IMR-90 (cell line): ENCODE results near the gene TRIM66. TPM values are rescaled to one million over a fixed set of nuclear protein-coding genes. Genes with fewer than 3 reads are reported as not detected.

Experiments
- ATAC-seq: fragments of 200-7000 bp; cut with Tn5 transposase; 2 replicates; pipeline ENCODE4 v1.9.1; 2020; ENCODE audit warnings: low read depth, mild to moderate bottlenecking, moderate library complexity
- BruUV-seq: library from RNA; stranded (reverse); fragments of 400-500 nt; replicated peaks from 2 replicates; lab custom pipeline; 2021; lab: Mats Ljungman, UMichigan
- CTCF ChIA-PET: fragments of 300-600 bp; formaldehyde crosslinking; extraction: SDS; loops from one replicate; lab custom pipeline; 2021; ENCODE audit warnings: antibody characterized with exemption; lab: Yijun Ruan, JAX
- POLR2A ChIA-PET: fragments of 300-600 bp; sonication (Branson Sonifier 250); formaldehyde crosslinking; loops from one replicate; lab custom pipeline; 2022; ENCODE audit warnings: antibody characterized with exemption; ENCODE audit not compliant: unreplicated experiment; lab: Charles Lee
- DNase-seq: peaks from one replicate; pipeline ENCODE4 v3.0.0; 2013
- H2AFZ ChIP-seq: replicated peaks from 2 replicates; pipeline ENCODE3; 2013; ENCODE audit warnings: low read length, mild to moderate bottlenecking; ENCODE audit not compliant: poor library complexity
- H2AK5ac ChIP-seq: 2 replicates; pipeline ENCODE4 v1.6.1; 2013; ENCODE audit warnings: low read depth, low read length, inconsistent platforms
- H2AK9ac ChIP-seq: replicated peaks from 2 replicates; pipeline ENCODE3; 2013; ENCODE audit warnings: mild to moderate bottlenecking, low read depth, low read length, moderate library complexity; ENCODE audit not compliant: poor library complexity
- H2BK120ac ChIP-seq: 2 replicates; pipeline ENCODE4 v1.6.1; 2013; ENCODE audit warnings: low read depth, low read length, inconsistent platforms
- H2BK15ac ChIP-seq: 3 replicates; pipeline ENCODE4 v1.6.1; 2013; ENCODE audit warnings: low read depth, low read length, inconsistent platforms
- H2BK20ac ChIP-seq: 2 replicates; pipeline ENCODE4 v1.6.1; 2013; ENCODE audit warnings: low read depth, mild to moderate bottlenecking, inconsistent platforms, low read length, moderate library complexity
- H2BK5ac ChIP-seq: 2 replicates; pipeline ENCODE4 v1.6.1; 2013; ENCODE audit warnings: mild to moderate bottlenecking, low read depth, low read length, inconsistent platforms; ENCODE audit not compliant: poor library complexity, severe bottlenecking
- H3K14ac ChIP-seq: replicated peaks from 2 replicates; pipeline ENCODE4 v1.6.1; 2013; ENCODE audit warnings: low read depth, low read length, inconsistent platforms
- H3K18ac ChIP-seq: 2 replicates; pipeline ENCODE4 v1.6.1; 2013; ENCODE audit warnings: low read depth, low read length, control low read depth
- H3K23ac ChIP-seq: 2 replicates; pipeline ENCODE4 v1.6.1; 2013; ENCODE audit warnings: low read depth, low read length, inconsistent platforms
- H3K27ac ChIP-seq: 2 replicates; pipeline ENCODE4 v1.5.1; 2013; ENCODE audit warnings: mild to moderate bottlenecking, control low read depth, low read length; ENCODE audit not compliant: insufficient read depth
- H3K27me3 ChIP-seq: 2 replicates; pipeline ENCODE4 v1.6.1; 2013; ENCODE audit warnings: low read length; ENCODE audit not compliant: control insufficient read depth, insufficient read depth
- H3K36me3 ChIP-seq: 2 replicates; pipeline ENCODE4 v1.6.1; 2013; ENCODE audit warnings: low read length, mixed read lengths; ENCODE audit not compliant: control insufficient read depth, insufficient read depth
- H3K4ac ChIP-seq: 2 replicates; pipeline ENCODE4 v1.6.1; 2013; ENCODE audit warnings: low read depth, low read length, inconsistent platforms
- H3K4me1 ChIP-seq: 2 replicates; pipeline ENCODE4 v1.6.1; 2013; ENCODE audit warnings: low read length, mixed read lengths; ENCODE audit not compliant: control insufficient read depth, insufficient read depth
- H3K4me2 ChIP-seq: 2 replicates; pipeline ENCODE4 v1.6.1; 2013; ENCODE audit warnings: low read depth, mild to moderate bottlenecking, control low read depth, low read length, moderate library complexity
- H3K4me3 ChIP-seq: 2 replicates; pipeline ENCODE4 v1.5.1; 2013; ENCODE audit warnings: low read depth, mild to moderate bottlenecking, control low read depth, low read length, moderate library complexity; ENCODE audit not compliant: insufficient read depth
- H3K56ac ChIP-seq: 2 replicates; pipeline ENCODE4 v1.6.1; 2013; ENCODE audit warnings: low read length, inconsistent platforms; ENCODE audit not compliant: insufficient read depth; ENCODE audit errors: extremely low read depth
- H3K79me1 ChIP-seq, 2 experiments: 2 replicates each; pipeline ENCODE4 v1.6.1; 2013; ENCODE audit warnings: low read length in 2 of 2, inconsistent platforms in 1 of 2, low read depth in 1 of 2
- H3K9ac ChIP-seq: 2 replicates; pipeline ENCODE4 v1.6.1; 2013; ENCODE audit warnings: low read depth, low read length, control low read depth
- H3K9me1 ChIP-seq: 2 replicates; pipeline ENCODE4 v1.6.1; 2013; ENCODE audit warnings: low read length, inconsistent platforms; ENCODE audit not compliant: insufficient read depth
- H3K9me3 ChIP-seq: 2 replicates; pipeline ENCODE4 v1.6.1; 2013; ENCODE audit warnings: low read length; ENCODE audit not compliant: control insufficient read depth, insufficient read depth
- H4K20me1 ChIP-seq: 2 replicates; pipeline ENCODE4 v1.6.1; 2013; ENCODE audit warnings: low read length, inconsistent platforms; ENCODE audit not compliant: insufficient read depth
- H4K5ac ChIP-seq: 2 replicates; pipeline ENCODE4 v1.6.1; 2013; ENCODE audit warnings: mild to moderate bottlenecking, low read depth, low read length, control low read depth
- H4K8ac ChIP-seq, 2 experiments: 2 replicates each; pipeline ENCODE4 v1.6.1; 2013; ENCODE audit warnings: low read depth in 2 of 2, low read length in 2 of 2, control low read depth in 1 of 2, inconsistent platforms in 1 of 2
- H4K91ac ChIP-seq: 2 replicates; pipeline ENCODE4 v1.6.1; 2013; ENCODE audit warnings: low read depth, low read length, inconsistent platforms; ENCODE audit not compliant: insufficient read depth
- CHD1 ChIP-seq: IDR thresholded peaks from 2 replicates; pipeline ENCODE4 v1.6.1; 2012; ENCODE audit warnings: low read depth, low read length, improper control_type of control experiment
- WGBS, 2 experiments: methylation state at CpG; one replicate each; pipeline versions ENCODE4 v1.1.5 to v1.1.7; 2013; ENCODE audit warnings: missing lambda C conversion rate in 2 of 2; ENCODE audit not compliant: insufficient read length in 1 of 2; ENCODE audit errors: extremely low coverage in 2 of 2; 5-methylcytosine and 5-hydroxymethylcytosine counted together
- dilution Hi-C: fragments of 300-500 bp; cut with HindIII; formaldehyde crosslinking; loops from one replicate; pipeline ENCODE4 v1.14.3; 2018; ENCODE audit warnings: low sequenced_read_pairs; ENCODE audit not compliant: unreplicated experiment
- in situ Hi-C: fragments of 300-500 bp; cut with MboI; formaldehyde crosslinking; loops from 3 replicates; pipeline ENCODE4 v1.14.3; 2019; ENCODE audit warnings: low sequenced_read_pairs, inconsistent platforms, mixed read lengths
- intact Hi-C: fragments of 100-400 bp; cut with micrococcal nuclease; formaldehyde crosslinking; loops from 2 replicates; pipeline ENCODE4 v1.10.0; 2022
- polyA plus RNA-seq, 3 experiments: library from polyadenylated mRNA; depleted of rRNA; stranded (reverse); fragments of >200 nt; gene quantifications; 2 replicates each; pipeline ENCODE4 v1.2.3, GENCODE V29; 2012; ENCODE audit warnings: low replicate concordance in 1 of 3
- total RNA-seq: library from RNA; depleted of rRNA; stranded (reverse); fragments of >200 nt; gene quantifications from 2 replicates; pipeline ENCODE4 v1.2.3, GENCODE V29; 2012

Gene TRIM66
- total and polyA plus RNA-seq, 2 of the 4 experiments (the other 2 are of a cell fraction) = 4.4 to 5.0 TPM

- dilution Hi-C loops = no loop called here
- in situ Hi-C loops = loop anchor here (25.0 kb wide), 1 partner anchor 455 kb away; no protein-coding TSS in a partner anchor
- Histone ChIP-seq H2AK9ac (peak overlapping the region; percentile 99), H3K9me1 (peaks cover 11% of the 10 kb centered on the region), H3K4me3 (peak overlapping the region; percentile 84), H3K27me3 (no peaks in the 10 kb centered on the region), H3K4me2 (peak overlapping the region; percentile 90), H3K79me1 (peaks cover 18 to 51% of the 10 kb centered on the region in 2 experiments), H3K14ac (peak overlapping the region; percentile 100), H3K23ac (peak overlapping the region; percentile 100), H3K9me3 (no peaks in the 10 kb centered on the region), H3K27ac (peak overlapping the region; percentile 87), H4K8ac (peak overlapping the region; percentile 90 to 98), H4K5ac (peak overlapping the region; percentile 90), H4K20me1 (peaks cover 21% of the 10 kb centered on the region; the same call in 1 of the 2 replicates), H2BK120ac (0 out of 2 replicates have a peak overlapping the region, but pooled peaks have one; percentile 67), H3K56ac (peak overlapping the region; percentile 97), H3K9ac (peak overlapping the region; percentile 87), H2AK5ac (peak overlapping the region; percentile 99), H3K36me3 (peaks cover 32% of the 10 kb centered on the region), H2BK5ac (peak overlapping the region; percentile 91), H3K18ac (peak overlapping the region; percentile 10), H4K91ac (peak overlapping the region; percentile 98), H2BK20ac (no peak overlapping the region), H3K4ac (peak overlapping the region; percentile 99), H2BK15ac (no peak overlapping the region), H3K4me1 (peaks cover 3% of the 10 kb centered on the region; the same call in 1 of the 2 replicates), H2AFZ (peak overlapping the region; percentile 92)
- ATAC-seq (no peak), DNase-seq (no peak)
- no CpG with 5 or more reads among the region's 14 CpGs for WGBS, 2 experiments
- ChIA-PET CTCF (interaction anchor here (0.7 kb wide), 1 partner anchor 299 kb away, joined by 4 read pairs; no protein-coding TSS in a partner anchor), POLR2A (interaction anchor here (1.0 to 1.5 kb wide), 3 partner anchors 8 to 50 kb away, joined by 3 to 4 read pairs (median 4); no protein-coding TSS in a partner anchor)
- no TSS peak for BruUV-seq
- intact Hi-C loops = loop anchor here (1.0 to 10.0 kb wide), 3 partner anchors 51 to 457 kb away; no protein-coding TSS in a partner anchor
- TF ChIP-seq CHD1 = no peak
Measured at GRCh38 chr11:8681837-8682302, 595 bp downstream of the TRIM66 start.
